ENCODE results near the gene KISS1R.

DNA sequence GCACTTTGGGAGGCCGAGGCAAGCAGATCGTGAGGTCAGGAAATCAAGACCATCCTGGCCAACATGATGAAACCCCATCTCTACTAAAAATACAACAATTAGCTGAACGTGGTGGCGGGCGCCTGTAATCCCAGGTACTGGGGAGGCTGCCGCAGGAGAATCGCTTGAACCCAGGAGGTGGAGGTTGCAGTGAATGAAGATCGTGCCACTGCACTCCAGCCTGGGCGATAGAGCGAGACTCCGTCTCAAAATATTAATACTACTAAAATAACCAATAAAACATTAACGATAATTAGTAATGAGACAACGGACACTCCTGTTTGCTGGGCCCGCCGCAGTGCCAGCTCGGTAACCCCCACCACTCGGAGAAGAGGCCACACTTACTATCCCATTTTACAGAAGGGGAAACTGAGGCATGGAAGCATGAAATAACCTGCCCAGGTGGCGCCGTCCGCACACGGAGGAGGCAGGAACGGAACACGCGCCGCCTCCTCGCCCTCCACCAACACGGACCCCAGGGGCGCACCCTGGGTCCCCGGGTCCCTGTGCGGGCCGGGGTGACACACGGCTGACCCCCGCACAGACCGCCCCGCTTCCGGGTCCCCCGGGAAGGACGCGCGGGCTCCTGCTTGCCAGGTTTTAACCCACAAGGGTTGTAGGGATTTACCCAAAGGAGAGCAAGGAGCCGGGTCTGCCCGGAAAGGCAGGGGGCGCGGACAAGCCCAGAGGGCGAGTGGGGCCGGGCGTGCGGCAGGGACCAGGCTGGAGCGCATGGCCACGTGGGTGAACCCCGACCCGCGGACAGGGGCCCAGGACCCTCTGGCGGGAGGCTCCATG lies 5.7 kb upstream of the KISS1R start:
- TF ChIP-seq, protein P1, sequence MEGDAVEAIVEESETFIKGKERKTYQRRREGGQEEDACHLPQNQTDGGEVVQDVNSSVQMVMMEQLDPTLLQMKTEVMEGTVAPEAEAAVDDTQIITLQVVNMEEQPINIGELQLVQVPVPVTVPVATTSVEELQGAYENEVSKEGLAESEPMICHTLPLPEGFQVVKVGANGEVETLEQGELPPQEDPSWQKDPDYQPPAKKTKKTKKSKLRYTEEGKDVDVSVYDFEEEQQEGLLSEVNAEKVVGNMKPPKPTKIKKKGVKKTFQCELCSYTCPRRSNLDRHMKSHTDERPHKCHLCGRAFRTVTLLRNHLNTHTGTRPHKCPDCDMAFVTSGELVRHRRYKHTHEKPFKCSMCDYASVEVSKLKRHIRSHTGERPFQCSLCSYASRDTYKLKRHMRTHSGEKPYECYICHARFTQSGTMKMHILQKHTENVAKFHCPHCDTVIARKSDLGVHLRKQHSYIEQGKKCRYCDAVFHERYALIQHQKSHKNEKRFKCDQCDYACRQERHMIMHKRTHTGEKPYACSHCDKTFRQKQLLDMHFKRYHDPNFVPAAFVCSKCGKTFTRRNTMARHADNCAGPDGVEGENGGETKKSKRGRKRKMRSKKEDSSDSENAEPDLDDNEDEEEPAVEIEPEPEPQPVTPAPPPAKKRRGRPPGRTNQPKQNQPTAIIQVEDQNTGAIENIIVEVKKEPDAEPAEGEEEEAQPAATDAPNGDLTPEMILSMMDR (IDR thresholded peaks at IDR 0.05; ENCODE audit: low read depth, low read length) = no peak
- no peak for TF ChIP-seq EZH2phosphoT487 (IDR thresholded peaks at IDR 0.05; ENCODE audit: low read depth)
